Right lobe of liver (tissue), 6 donors: ENCODE data around the gene UBALD1. TPM values are rescaled to one million over a fixed set of nuclear protein-coding genes. Genes with fewer than 3 reads are reported as not detected.

Experiments used
- ATAC-seq, 4 donors: fragments of 200-7000 bp; cut with Tn5 transposase; one replicate each; pipeline ENCODE4 v1.9.1; 2020; ENCODE audit warnings: mild to moderate bottlenecking in 4 of 4, moderate library complexity in 4 of 4
- DNase-seq, 3 donors: peaks; one replicate each; pipeline ENCODE4 v3.0.0-alpha.2; 2020
- H3K27ac ChIP-seq, 3 donors: fragments of 200-600 bp; one replicate each; pipeline ENCODE4 v1.8.0; 2022
- H3K27me3 ChIP-seq, 2 donors: fragments of 200-600 bp; one replicate each; pipeline ENCODE4 v1.8.0; 2022
- H3K36me3 ChIP-seq, 4 donors: fragments of 200-600 bp; sonication (generic) in 1 of 4; one replicate each; pipeline versions ENCODE4 v1.5.1 to v1.8.0; 2017 to 2022; ENCODE audit warnings: control low read depth in 1 of 4
- H3K4me1 ChIP-seq, 4 donors: fragments of 200-600 bp; sonication (generic) in 1 of 4; one replicate each; pipeline versions ENCODE4 v1.5.1 to v1.8.0; 2017 to 2022; ENCODE audit warnings: control low read depth in 1 of 4
- H3K4me3 ChIP-seq, 3 donors: fragments of 200-600 bp; one replicate each; pipeline ENCODE4 v1.8.0; 2022
- H3K9me3 ChIP-seq, 4 donors: fragments of 200-600 bp; sonication (generic) in 1 of 4; one replicate each; pipeline versions ENCODE4 v1.5.1 to v1.8.0; 2017 to 2022; ENCODE audit warnings: control low read depth in 1 of 4
- POLR2A ChIP-seq: fragments of 450-650 bp; IDR thresholded peaks from one replicate; pipeline ENCODE4 v1.6.1; 2017; ENCODE audit warnings: antibody characterized with exemption, mild to moderate bottlenecking
- WGBS: methylation state at CpG from one replicate; pipeline ENCODE4 v1.1.6; 2018; ENCODE audit warnings: low coverage, low lambda C conversion rate; ENCODE audit not compliant: insufficient coverage; ENCODE audit errors: missing lambda C conversion rate; 5-methylcytosine and 5-hydroxymethylcytosine counted together
- intact Hi-C, 2 donors: fragments of 100-400 bp; cut with DNase I; formaldehyde crosslinking; loops; one replicate each; pipeline versions ENCODE4 v1.11.2 to v1.14.1; 2022
- total RNA-seq, 6 experiments: library from RNA; depleted of rRNA in 2 of 6; stranded (reverse); fragments of >200 nt in 2 of 6; fragmentation: NEBNext Ultra II Directional in 3 of 6; extraction: Animal tissue kit (Norgen Biotek cat#: 25700) in 3 of 6; gene quantifications; one replicate each; pipeline versions ENCODE4 v1.1.0 to v1.2.4, GENCODE V29; 2016 to 2023
- TF ChIP-seq, protein P1 (sequence below), 4 donors: fragments of 200-600 bp in 3 of 4; fragments of 450-650 bp in 1 of 4; IDR thresholded peaks; one replicate each; pipeline versions ENCODE4 v1.5.1 to v1.8.0; 2016 to 2022; ENCODE audit warnings: antibody characterized with exemption in 4 of 4, mild to moderate bottlenecking in 2 of 4
- donor health status: DM: no; HTN: yes; CAD: no.
- donor health status: DM: no; HTN: no; CAD: no.
- donor health status: DM: no; HTN: no; CAD: no.
- donor health status: DM: no; HTN: yes; CAD: no.
- donor health status: DM: no; HTN: yes; CAD: no.

The UBALD1 gene
- total RNA-seq, 6 experiments from 2014 or later = 6.4 to 29.5 (median 17.2) TPM

DNA sequence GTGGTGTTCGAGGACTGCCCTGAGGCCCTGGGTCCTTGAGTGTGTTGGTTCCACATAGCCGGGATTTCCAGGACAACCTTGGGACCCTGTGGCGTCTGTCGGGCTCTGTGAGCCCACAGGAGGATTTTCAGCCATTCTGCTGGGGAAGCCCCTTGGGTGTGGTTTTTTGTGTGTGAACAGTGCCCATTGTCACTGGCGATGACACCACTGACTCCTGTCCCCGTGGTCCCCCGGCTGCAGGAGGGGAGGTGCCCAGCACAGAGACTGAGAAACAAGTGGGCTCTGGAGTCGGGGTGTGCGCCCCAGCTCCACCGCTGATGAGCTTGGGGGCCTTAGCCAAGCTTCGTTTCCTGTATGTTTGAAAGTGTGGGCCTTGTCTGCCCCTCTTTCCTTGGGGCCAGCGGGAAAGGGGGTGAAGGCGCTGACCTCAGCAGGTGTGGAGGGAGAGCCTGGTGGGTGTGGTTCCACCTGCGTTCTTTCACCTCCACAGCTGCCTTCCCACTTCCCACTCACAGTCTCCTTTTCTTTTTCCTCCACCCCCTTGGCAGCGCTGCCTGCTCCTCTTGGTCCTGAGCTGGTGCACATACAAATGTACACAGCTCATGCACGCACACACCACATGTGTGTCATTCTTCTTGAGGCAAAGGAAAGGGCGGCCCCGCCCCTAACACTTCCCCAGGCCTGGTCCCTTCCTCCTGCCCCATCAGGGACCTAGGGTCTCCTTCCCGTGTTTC, 26.1 kb upstream of the UBALD1 start:
- DNase-seq (no peak), ATAC-seq (peak; percentile 23 to 55 (median 35))
- Histone ChIP-seq H3K4me3 (no peak overlapping the region), H3K27me3 (no peaks in the 10 kb centered on the region), H3K9me3 (no peaks in the 10 kb centered on the region), H3K36me3 (peaks cover 0 to 3% (median 0%) of the 10 kb centered on the region in 4 donors), H3K4me1 (no peaks in the 10 kb centered on the region), H3K27ac (no peak overlapping the region)
- 76% methylated on average over 7 of the region's 19 CpGs for WGBS
- TF ChIP-seq, protein P1, sequence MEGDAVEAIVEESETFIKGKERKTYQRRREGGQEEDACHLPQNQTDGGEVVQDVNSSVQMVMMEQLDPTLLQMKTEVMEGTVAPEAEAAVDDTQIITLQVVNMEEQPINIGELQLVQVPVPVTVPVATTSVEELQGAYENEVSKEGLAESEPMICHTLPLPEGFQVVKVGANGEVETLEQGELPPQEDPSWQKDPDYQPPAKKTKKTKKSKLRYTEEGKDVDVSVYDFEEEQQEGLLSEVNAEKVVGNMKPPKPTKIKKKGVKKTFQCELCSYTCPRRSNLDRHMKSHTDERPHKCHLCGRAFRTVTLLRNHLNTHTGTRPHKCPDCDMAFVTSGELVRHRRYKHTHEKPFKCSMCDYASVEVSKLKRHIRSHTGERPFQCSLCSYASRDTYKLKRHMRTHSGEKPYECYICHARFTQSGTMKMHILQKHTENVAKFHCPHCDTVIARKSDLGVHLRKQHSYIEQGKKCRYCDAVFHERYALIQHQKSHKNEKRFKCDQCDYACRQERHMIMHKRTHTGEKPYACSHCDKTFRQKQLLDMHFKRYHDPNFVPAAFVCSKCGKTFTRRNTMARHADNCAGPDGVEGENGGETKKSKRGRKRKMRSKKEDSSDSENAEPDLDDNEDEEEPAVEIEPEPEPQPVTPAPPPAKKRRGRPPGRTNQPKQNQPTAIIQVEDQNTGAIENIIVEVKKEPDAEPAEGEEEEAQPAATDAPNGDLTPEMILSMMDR (IDR thresholded peaks at IDR 0.05) = no peak
- TF ChIP-seq POLR2A = no peak
- intact Hi-C loops = no loop called here

DNA sequence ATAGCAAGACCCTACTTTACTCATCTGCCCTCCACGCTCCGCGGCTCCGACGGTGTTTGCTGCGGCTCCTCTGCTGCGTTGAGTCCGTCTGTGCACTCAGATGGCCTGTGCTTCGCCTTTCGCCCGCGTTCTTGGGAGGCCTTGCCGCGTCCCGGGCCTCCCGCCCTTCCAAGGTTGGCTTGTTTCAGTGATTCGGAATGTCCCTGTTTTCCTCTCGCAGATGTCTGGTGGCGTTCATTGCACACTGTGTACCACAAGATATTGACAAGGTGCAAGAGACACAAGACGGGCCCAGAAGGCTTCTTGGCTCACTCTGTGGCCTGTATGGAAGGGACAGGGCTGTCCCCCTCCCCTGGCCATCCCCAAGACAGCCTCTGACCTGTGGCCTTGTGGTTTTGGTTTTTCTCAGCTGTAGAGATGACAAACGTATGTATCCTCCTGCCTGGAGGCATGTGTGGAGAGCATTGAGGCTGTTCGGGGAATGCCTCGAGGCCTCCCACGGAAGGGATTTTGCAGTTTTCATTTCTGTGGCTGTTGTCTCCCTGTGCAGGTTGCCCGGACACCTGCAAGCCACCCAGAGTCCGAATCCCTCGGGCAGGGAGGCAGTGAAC, 25.3 kb upstream of the UBALD1 start:
- DNase-seq (no peak), ATAC-seq (no peak)
- H3K4me1 ChIP-seq = no peaks in the 10 kb centered on the region
- intact Hi-C loops = no loop called here
- H3K36me3 ChIP-seq = peaks cover 0 to 4% (median 0%) of the 10 kb centered on the region in 4 donors
- H3K4me3 ChIP-seq = no peak overlapping the region
- no peaks in the 10 kb centered on the region for H3K9me3 ChIP-seq
- TF ChIP-seq POLR2A = no peak
- TF ChIP-seq, protein P1 (IDR thresholded peaks at IDR 0.05) = no peak
- no peaks in the 10 kb centered on the region for H3K27me3 ChIP-seq
- WGBS = 85% methylated on average over 11 of the region's 27 CpGs
- H3K27ac ChIP-seq = no peak overlapping the region

DNA sequence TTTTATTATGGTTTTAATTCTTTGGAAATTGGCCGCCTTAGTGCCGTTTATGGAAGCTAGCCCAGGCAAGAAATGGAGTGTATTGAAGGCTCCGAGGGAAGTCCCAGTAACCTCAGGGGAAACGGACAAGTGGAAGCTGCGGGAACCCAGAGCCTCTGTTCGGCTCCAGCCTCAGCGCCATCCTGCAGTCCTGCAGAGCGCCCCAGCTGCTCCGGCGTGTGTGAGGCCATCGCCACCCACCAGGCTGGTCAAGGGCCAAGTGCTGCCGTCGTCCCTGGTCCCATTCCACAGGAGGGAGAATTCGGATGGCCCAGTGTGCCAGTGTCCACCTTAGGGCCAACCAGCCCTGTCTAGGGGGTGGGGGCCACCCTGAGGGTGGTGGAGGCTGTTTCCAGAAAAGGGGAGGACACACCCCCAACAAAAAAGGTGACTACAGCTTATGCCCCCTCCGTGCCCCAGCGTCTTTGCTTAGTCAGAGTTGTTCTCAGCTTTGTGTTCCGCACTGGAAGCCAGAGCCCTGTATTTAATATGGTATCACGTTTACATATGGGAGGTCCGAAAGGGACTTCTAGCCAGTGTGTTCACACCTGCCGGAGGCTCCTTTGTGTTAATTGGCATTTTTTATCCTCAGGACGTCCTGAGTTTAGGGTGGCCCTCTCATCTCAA, 22.9 kb upstream of the UBALD1 start:
- Histone ChIP-seq H3K9me3 (no peaks in the 10 kb centered on the region), H3K27ac (no peak overlapping the region), H3K4me1 (no peaks in the 10 kb centered on the region), H3K27me3 (no peaks in the 10 kb centered on the region), H3K4me3 (no peak overlapping the region), H3K36me3 (peaks cover 0 to 8% (median 0%) of the 10 kb centered on the region in 4 donors)
- ATAC-seq (no peak), DNase-seq (no peak)
- no peak for TF ChIP-seq POLR2A
- TF ChIP-seq, protein P1 (IDR thresholded peaks at IDR 0.05) = no peak
- intact Hi-C loops = no loop called here
- WGBS = 92% methylated on average over 8 of the region's 21 CpGs

DNA sequence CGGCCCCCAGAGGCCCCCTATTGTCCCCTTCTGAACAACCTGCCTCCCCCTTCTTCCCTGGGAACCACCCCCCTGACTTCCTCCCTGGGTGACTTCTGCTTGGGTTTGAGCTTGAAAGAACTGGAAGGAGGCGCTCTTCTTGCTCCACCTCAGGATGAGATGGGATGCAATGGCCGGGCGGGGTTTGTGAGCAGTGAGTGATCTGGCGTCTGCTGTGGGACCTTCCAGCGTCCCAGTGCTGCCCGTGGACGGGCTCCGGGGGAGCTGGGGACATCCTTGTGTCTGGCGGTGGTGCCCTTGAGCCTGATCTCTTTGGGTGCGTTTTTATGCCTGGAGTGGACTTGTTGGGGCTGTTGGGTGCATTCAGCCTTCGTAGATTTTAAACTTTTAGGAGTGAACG, 21.5 kb upstream of the UBALD1 start:
- Histone ChIP-seq H3K4me1 (no peaks in the 10 kb centered on the region), H3K4me3 (no peak overlapping the region), H3K36me3 (peaks cover 0 to 8% (median 0%) of the 10 kb centered on the region in 4 donors), H3K27me3 (no peaks in the 10 kb centered on the region), H3K27ac (no peak overlapping the region), H3K9me3 (no peaks in the 10 kb centered on the region)
- ATAC-seq (no peak), DNase-seq (no peak)
- TF ChIP-seq, protein P1 (IDR thresholded peaks at IDR 0.05) = no peak
- TF ChIP-seq POLR2A = no peak
- intact Hi-C loops = no loop called here
- 75% methylated on average over 3 of the region's 13 CpGs for WGBS
